HepG2 (cell line): ENCODE measurements around the gene GDPD5. TPM values are rescaled to one million over a fixed set of nuclear protein-coding genes. Genes with fewer than 3 reads are reported as not detected.
A peak's percentile ranks its signal among the peaks of the same experiment; 100 is the strongest.

ENCODE experiments used
- PHF8 ChIP-seq: sonication (generic); formaldehyde crosslinking; IDR thresholded peaks from 2 replicates; pipeline ENCODE4 v1.5.0; 2020; ENCODE audit warnings: missing genetic modification reagents
- ZNF136 ChIP-seq: sonication (generic); formaldehyde crosslinking; IDR thresholded peaks from 2 replicates; pipeline ENCODE4 v1.8.1; 2022; ENCODE audit warnings: low read depth, mild to moderate bottlenecking, moderate library complexity, missing genetic modification reagents
- ZNF335 ChIP-seq: sonication (generic); formaldehyde crosslinking; IDR thresholded peaks from 2 replicates; pipeline ENCODE4 v1.4.0; 2020; ENCODE audit warnings: missing genetic modification reagents
- ZNF460 ChIP-seq: sonication (generic); formaldehyde crosslinking; IDR thresholded peaks from 2 replicates; pipeline ENCODE4 v1.5.1; 2020; ENCODE audit warnings: missing genetic modification reagents, mild to moderate bottlenecking, borderline replicate concordance
- polyA plus RNA-seq, 8 experiments: library from polyadenylated mRNA; depleted of rRNA in 3 of 8; stranded (reverse) in 7 of 8; unstranded in 1 of 8; fragments of >200 nt; fragmentation: Illumina TruSeq in 4 of 8; extraction: Trizol in 4 of 8; gene quantifications; 2 replicates each; pipeline versions ENCODE4 v1.2.1 to v1.2.3, GENCODE V29; 2011 to 2016; ENCODE audit warnings: low read depth in 4 of 8, missing spikeins in 1 of 8, mixed read lengths in 1 of 8; ENCODE audit not compliant: insufficient read depth in 1 of 8
- total RNA-seq, 5 experiments: library from RNA; depleted of rRNA; stranded (reverse); fragments of >200 nt; fragmentation: Illumina TruSeq; extraction: Trizol; gene quantifications; 2 replicates each; pipeline ENCODE4 v1.2.3, GENCODE V29; 2016; ENCODE audit warnings: low read depth in 1 of 5
- TF ChIP-seq, protein P1 (sequence below), 2 experiments: fragments of 450-650 bp in 1 of 2; sonication (generic) in 1 of 2; formaldehyde crosslinking in 1 of 2; IDR thresholded peaks; 2 replicates each; pipeline versions ENCODE4 v1.6.1 to v1.8.0; 2016 to 2022; ENCODE audit warnings: antibody characterized with exemption in 1 of 2, mild to moderate bottlenecking in 1 of 2, missing genetic modification reagents in 1 of 2
- TF ChIP-seq, protein P2 (sequence below): sonication (generic); formaldehyde crosslinking; IDR thresholded peaks from 2 replicates; pipeline ENCODE4 v1.5.1; 2020; ENCODE audit warnings: mild to moderate bottlenecking, missing genetic modification reagents, moderate library complexity
- TF ChIP-seq, protein P3 (sequence below): sonication (generic); formaldehyde crosslinking; IDR thresholded peaks from 2 replicates; pipeline ENCODE4 v1.8.1; 2023; ENCODE audit warnings: mild to moderate bottlenecking, inconsistent platforms, moderate library complexity, missing genetic modification reagents, borderline replicate concordance
- TF ChIP-seq, protein P4 (sequence below): sonication (generic); formaldehyde crosslinking; IDR thresholded peaks from 2 replicates; pipeline ENCODE4 v1.5.1; 2020; ENCODE audit warnings: mild to moderate bottlenecking, missing genetic modification reagents

Gene GDPD5
- total and polyA plus RNA-seq, 2 of the 13 experiments (the other 11 are each of a cell fraction or from before 2014, with no cell fraction given), result 55.0 to 67.5 TPM

DNA sequence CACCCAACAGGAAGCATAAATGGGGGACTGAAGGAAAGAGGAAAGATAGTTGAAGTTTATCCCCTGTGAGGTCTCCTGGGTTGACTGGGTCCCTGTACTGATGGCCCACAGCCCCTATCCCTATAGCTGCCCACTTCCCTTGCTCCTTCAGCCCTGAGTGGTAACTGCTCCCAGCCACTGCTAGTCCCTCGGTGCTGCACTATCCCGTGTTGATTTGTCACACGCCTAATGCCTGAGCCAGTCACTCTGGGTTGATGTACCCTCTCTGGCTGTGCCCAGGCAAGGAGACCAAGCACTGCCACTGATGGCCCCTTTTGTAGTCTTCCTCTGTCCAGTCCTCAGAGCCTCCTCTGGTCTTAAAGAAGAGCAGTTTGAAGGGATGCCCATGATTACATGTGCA lies 9.6 kb downstream of the GDPD5 start (continued):
- TF ChIP-seq, protein P1, sequence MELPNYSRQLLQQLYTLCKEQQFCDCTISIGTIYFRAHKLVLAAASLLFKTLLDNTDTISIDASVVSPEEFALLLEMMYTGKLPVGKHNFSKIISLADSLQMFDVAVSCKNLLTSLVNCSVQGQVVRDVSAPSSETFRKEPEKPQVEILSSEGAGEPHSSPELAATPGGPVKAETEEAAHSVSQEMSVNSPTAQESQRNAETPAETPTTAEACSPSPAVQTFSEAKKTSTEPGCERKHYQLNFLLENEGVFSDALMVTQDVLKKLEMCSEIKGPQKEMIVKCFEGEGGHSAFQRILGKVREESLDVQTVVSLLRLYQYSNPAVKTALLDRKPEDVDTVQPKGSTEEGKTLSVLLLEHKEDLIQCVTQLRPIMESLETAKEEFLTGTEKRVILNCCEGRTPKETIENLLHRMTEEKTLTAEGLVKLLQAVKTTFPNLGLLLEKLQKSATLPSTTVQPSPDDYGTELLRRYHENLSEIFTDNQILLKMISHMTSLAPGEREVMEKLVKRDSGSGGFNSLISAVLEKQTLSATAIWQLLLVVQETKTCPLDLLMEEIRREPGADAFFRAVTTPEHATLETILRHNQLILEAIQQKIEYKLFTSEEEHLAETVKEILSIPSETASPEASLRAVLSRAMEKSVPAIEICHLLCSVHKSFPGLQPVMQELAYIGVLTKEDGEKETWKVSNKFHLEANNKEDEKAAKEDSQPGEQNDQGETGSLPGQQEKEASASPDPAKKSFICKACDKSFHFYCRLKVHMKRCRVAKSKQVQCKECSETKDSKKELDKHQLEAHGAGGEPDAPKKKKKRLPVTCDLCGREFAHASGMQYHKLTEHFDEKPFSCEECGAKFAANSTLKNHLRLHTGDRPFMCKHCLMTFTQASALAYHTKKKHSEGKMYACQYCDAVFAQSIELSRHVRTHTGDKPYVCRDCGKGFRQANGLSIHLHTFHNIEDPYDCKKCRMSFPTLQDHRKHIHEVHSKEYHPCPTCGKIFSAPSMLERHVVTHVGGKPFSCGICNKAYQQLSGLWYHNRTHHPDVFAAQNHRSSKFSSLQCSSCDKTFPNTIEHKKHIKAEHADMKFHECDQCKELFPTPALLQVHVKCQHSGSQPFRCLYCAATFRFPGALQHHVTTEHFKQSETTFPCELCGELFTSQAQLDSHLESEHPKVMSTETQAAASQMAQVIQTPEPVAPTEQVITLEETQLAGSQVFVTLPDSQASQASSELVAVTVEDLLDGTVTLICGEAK (IDR thresholded peaks at IDR 0.05), result no peak
- TF ChIP-seq, protein P1 (CRISPR knock-in tag; IDR thresholded peaks at IDR 0.05), result no peak
- TF ChIP-seq, protein P2, sequence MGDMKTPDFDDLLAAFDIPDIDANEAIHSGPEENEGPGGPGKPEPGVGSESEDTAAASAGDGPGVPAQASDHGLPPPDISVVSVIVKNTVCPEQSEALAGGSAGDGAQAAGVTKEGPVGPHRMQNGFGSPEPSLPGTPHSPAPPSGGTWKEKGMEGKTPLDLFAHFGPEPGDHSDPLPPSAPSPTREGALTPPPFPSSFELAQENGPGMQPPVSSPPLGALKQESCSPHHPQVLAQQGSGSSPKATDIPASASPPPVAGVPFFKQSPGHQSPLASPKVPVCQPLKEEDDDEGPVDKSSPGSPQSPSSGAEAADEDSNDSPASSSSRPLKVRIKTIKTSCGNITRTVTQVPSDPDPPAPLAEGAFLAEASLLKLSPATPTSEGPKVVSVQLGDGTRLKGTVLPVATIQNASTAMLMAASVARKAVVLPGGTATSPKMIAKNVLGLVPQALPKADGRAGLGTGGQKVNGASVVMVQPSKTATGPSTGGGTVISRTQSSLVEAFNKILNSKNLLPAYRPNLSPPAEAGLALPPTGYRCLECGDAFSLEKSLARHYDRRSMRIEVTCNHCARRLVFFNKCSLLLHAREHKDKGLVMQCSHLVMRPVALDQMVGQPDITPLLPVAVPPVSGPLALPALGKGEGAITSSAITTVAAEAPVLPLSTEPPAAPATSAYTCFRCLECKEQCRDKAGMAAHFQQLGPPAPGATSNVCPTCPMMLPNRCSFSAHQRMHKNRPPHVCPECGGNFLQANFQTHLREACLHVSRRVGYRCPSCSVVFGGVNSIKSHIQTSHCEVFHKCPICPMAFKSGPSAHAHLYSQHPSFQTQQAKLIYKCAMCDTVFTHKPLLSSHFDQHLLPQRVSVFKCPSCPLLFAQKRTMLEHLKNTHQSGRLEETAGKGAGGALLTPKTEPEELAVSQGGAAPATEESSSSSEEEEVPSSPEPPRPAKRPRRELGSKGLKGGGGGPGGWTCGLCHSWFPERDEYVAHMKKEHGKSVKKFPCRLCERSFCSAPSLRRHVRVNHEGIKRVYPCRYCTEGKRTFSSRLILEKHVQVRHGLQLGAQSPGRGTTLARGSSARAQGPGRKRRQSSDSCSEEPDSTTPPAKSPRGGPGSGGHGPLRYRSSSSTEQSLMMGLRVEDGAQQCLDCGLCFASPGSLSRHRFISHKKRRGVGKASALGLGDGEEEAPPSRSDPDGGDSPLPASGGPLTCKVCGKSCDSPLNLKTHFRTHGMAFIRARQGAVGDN (CRISPR knock-in tag), result peak; percentile 13; the same call in 1 of the 2 replicates
- TF ChIP-seq ZNF335 (CRISPR knock-in tag) (no peak), ZNF136 (no peak), PHF8 (CRISPR knock-in tag) (no peak), ZNF460 (CRISPR knock-in tag) (no peak)
- TF ChIP-seq, protein P3, sequence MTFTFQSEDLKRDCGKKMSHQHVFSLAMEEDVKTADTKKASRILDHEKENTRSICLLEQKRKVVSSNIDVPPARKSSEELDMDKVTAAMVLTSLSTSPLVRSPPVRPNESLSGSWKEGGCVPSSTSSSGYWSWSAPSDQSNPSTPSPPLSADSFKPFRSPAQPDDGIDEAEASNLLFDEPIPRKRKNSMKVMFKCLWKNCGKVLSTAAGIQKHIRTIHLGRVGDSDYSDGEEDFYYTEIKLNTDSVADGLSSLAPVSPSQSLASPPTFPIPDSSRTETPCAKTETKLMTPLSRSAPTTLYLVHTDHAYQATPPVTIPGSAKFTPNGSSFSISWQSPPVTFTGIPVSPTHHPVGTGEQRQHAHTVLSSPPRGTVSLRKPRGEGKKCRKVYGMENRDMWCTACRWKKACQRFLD, result no peak
- TF ChIP-seq, protein P4, sequence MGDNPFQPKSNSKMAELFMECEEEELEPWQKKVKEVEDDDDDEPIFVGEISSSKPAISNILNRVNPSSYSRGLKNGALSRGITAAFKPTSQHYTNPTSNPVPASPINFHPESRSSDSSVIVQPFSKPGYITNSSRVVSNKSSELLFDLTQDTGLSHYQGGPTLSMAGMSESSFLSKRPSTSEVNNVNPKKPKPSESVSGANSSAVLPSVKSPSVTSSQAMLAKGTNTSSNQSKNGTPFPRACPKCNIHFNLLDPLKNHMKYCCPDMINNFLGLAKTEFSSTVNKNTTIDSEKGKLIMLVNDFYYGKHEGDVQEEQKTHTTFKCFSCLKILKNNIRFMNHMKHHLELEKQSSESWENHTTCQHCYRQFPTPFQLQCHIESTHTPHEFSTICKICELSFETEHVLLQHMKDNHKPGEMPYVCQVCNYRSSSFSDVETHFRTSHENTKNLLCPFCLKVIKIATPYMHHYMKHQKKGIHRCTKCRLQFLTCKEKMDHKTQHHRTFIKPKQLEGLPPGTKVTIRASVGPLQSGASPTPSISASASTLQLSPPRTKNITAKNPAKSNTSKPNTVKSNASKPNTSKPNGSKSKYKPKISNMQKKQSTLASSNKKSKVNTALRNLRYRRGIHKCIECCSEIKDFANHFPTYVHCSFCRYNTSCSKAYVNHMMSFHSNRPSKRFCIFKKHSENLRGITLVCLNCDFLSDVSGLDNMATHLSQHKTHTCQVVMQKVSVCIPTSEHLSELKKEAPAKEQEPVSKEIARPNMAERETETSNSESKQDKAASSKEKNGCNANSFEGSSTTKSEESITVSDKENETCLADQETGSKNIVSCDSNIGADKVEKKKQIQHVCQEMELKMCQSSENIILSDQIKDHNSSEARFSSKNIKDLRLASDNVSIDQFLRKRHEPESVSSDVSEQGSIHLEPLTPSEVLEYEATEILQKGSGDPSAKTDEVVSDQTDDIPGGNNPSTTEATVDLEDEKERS (CRISPR knock-in tag), result 0 out of 2 replicates have a peak, but pooled peaks have one; percentile 46
- TF ChIP-seq, all 625 proteins: peak for 3
